Measurements from ENCODE around the gene KLHDC8A.

The KLHDC8A gene

DNA sequence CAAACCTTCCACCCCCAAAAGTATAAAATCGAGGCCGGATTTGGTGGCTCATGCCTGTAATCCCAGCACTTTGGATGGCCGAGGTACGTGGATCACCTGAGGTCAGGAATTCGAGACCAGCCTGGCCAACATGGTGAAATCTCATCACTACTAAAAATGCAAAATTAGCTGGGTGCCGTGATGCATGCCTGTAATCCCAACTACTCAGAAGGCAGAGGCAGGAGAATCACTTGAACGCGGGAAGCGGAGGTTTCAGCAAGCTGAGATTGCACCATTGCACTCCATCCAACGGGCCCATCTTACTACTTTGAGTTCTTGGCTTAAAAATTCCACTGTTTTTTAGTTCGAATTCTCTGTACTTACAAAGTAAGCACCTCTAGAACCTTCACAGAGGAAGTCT, 11.0 kb downstream of the KLHDC8A start:
- no peak for DNase-seq (ENCODE audit: low read depth in 1 of 2, low spot score in 1 of 2)

DNA sequence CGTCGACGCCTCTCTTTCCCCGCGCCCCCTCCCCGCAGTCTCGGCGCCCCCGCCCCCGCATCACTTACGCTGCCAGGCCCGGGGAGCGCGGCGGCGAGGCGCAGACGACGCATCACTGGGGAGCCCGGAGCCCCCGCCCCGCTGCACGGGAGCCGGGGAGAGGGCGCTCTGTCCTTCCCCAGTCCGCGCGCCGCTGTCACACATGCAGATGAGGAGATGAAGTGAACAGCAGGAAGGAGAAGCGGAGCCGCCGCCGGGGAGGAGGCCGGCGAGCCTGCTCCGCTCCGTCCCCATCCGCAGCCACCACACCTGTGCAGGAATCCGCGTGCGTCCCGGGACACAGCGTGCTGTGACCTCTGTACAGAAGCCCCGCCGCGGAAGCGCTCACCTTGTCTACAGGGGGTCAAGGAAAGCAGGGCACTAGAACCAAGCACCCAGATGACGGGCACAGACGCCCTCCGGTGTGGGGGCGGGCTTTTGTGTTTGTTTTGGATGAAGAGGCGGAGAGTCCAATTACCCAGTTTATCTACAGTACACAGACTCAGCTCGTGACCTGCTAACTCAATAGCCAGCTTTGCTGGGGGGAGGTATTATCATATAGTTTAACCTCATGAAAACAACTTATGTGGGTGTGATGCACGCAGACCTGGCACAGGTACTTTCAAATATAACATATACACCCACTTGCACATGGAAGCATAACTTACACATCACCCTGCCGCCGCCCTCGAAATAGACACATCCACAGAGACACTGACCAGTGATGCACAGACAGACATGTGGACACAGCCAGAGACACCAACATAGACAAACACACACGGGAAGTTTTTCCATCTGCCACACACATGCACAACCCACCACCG, 12.4 kb downstream of the KLHDC8A start:
- DNase-seq (ENCODE audit: low read depth in 1 of 2, low spot score in 1 of 2): peak; percentile 6 to 40

DNA sequence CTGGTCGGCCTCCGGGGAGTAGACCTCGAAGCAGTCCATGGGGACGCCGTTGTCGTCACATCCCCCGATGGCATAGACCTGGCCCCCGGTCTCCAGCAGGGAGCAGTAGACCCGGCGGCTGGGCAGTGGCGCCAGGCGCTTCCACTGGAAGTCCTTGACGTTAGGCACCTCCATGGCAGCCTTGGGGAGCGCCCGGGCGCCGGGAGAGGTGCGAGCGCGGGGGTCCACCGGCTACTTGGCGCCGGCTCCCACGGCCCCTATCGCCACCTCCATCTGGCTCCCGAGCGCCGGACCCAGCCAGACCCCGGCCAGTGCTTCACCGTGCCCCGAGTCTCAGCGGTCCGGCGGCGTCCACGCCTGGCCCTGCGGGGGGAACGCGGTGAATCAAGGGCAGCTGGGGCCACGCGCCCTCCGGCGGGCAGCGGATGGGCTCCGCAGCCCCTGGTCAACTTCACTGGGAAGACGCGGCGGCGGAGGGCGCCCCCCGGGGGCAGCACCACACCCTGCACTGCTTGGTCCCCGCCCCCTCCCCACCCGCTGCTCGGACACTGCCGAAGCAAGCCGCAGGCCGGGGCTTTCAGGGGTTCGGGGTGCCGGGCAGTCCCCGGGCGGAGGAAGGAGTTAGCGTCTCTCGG, 13.2 kb downstream of the KLHDC8A start:
- no peak for DNase-seq (ENCODE audit: low read depth in 1 of 2, low spot score in 1 of 2)

DNA sequence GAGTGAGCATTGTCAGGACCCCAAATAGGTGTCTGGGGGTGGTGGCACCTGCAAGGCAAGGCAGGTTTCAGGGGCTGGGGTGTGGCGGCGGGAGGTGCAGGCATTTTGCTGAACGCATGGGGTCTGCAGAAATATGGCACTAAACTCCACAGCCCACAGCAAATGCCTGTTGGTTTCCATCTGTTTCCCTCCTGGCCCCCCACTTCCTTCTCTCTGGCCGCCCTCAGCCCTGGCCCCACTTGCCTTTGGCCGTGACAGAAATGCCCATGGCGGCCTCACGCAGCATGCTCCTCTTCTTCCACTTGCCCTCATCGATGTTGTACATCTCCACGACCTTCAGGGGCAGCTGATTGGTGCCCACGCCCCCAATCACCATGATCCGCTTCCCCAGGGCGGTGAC, 13.7 kb downstream of the KLHDC8A start:
- no peak for DNase-seq (ENCODE audit: low read depth in 1 of 2, low spot score in 1 of 2)

DNA sequence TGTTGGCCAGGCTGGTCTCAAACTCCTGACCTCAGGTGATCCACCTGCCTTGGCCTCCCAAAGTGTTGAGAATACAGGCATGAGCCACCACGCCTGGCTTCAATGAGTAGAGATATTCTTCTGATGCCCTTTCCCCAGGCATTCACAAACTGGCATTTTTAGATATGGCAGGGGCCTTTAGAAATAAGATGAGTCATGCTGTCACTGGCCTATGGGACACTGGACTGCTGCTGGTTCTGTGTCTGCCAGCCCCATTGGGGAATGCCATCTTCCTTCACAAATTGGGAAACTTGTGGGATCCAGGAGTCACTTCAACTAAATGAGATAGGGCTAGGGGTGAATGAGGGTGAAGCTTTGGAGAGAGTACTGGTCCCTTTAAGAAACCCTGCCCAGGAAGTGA, 16.0 kb downstream of the KLHDC8A start:
- DNase-seq (ENCODE audit: low read depth in 1 of 2, low spot score in 1 of 2): no peak

DNA sequence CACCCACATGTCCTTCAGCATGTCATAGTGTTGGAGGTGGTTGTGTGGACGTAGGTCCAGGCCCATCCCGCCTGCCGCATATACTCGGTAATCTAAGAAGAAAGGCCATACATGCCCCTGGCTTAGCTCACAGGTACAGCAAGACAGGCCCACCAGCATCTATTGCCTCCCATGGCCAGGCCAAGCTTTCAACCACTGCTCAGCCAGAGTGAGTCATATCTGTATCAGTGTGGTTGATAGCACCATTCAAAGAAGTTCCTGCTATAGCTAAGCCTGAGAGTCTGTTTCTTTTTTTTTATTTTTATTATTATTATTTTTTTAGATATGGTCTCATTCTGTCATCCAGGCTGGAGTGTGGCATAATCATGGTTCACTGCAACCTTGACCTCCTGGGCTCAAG, 17.0 kb downstream of the KLHDC8A start:
- no peak for DNase-seq (ENCODE audit: low read depth in 1 of 2, low spot score in 1 of 2)

DNA sequence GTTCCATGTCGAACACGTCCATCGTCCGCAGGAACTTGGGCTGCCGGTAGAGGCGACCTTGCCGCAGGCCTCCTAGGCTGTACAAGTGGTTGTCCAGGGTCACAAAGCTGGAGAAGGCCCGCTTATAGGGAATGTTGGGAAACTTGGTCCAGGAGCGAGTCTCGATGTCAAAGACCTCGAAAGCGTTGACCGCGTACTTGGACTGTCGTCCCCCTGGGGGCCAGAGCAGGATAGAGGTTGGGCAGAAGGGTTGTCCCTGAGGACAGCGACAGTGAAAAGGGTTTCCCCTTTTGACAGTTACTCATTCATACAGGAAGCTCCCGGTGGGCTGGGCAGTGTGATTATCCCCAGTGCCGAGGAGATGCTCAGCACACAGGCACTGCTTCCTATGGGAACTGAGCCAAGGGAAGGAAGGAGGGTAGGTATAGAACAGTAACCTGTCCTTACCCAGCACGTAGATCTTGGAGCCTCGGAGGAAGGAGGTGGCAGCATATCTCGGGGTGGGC, 17.5 kb downstream of the KLHDC8A start:
- DNase-seq (ENCODE audit: low read depth in 1 of 2, low spot score in 1 of 2): no peak

DNA sequence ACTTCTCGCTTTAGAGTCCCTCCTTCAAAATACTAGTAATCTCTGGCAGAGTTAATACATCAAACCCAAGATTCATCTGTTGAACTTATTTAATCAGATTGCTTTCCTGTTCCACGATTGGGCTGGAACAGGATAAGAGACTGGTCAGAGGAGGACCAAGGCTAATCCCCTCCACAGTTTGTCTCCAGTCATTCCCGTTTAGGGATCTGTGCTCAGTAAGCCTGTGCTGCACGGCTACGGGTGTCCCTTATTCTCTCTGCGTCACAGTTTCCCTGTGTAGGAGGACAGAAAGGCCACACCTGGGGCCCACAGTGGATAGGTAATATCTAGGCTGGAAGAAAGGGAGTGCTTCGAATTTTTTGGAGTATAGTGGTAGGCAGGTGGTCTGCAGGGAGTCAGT, 18.7 kb downstream of the KLHDC8A start:
- DNase-seq (ENCODE audit: low read depth in 1 of 2, low spot score in 1 of 2): no peak

DNA sequence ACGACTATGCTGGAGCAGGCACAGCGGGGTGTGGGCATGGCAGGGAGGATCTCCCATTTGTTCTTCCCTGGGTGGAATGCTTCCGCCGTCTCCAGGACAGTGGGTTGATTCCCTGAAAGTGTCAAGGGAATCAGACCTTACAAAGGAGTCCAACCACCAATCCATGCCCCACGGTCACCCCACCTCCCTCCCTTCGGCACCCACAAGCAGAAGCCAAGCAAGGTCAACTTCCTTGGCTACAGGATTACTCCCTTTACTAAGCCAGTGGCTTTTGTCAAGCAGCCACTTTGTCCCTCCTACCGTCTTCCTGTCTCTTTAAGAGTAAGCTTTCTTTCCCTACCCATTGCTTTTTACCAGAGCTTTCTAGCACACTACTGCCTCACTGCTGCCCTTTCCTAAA, 19.2 kb downstream of the KLHDC8A start:
- DNase-seq (ENCODE audit: low read depth in 1 of 2, low spot score in 1 of 2): no peak

DNA sequence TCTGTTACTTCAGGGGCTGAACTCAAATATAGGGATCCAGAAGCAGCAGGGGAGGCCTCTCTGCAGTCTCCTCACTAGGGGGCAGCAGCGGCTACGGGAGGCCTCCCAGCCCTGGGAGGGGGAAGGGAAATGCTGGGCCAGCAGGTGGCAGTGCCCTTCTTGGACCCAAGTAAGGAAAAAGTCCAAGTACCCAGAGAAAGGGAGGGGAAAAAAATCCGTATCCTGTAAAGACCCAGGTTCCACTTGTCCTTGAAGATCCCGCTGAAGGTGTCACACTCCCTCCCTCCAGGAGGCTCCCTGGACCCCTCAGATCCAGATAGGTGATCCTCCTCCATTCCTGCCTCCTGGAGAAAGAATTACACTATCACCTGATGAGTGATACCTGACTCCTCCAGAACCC, 21.0 kb downstream of the KLHDC8A start:
- DNase-seq (ENCODE audit: low read depth in 1 of 2, low spot score in 1 of 2): peak; percentile 44 to 57

DNA sequence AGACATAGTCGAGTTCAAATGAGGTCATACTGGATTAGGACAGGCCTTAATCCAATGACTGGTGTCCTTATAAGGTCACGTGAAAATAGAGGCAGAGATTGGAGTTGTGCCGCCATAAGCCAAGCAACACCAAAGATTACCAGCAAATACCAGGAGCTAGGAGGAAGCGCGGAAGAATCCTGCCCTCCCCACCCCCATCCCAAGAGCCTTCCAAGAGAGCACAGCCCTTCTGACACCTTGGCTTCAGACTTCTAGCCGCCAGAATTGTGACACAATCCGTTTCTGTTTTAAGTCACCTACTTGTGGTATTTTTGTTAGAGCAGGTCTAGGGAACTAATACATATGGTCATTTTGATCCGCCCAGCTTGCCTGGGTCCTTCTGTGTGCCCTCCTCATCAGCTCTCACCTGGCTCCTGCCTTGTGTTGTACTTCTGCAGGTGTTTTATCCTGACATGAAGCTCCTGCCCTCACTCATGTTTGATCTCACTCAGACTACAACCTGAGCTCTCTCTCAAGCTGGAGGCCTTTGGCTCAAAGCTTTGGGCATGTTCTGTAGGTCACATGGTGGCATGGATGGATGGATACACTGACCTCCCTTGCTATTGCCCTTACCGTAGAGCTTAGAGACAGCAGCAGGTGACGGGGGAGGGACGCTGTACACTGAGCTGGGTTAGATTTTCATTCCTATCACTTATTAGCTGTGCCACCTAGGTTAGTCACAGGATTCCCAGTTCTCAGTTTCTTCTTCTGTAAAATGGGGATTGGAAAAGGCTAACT, 24.5 kb downstream of the KLHDC8A start:
- no peak for DNase-seq (ENCODE audit: low read depth in 1 of 2, low spot score in 1 of 2)

DNA sequence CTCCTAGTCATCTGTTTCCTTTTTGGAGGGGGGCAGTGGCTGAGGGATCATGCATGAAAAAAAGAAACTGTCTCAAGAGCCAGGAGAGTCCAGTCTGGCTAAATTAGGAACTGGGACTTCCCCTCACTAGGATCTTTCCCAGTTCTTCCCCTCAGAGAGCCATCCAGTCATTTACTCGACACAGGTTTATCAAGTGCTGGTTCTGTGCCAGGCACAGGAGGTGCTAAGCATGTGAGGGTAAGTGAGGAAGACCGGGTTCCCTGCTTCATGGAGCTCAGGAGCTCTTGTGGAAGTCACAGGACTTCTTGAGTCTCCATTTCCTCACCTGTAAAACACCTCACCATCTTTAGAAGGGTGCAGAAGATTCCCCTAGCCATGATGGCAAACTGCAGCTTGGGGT, 26.6 kb downstream of the KLHDC8A start:
- no peak for DNase-seq (ENCODE audit: low read depth in 1 of 2, low spot score in 1 of 2)

DNA sequence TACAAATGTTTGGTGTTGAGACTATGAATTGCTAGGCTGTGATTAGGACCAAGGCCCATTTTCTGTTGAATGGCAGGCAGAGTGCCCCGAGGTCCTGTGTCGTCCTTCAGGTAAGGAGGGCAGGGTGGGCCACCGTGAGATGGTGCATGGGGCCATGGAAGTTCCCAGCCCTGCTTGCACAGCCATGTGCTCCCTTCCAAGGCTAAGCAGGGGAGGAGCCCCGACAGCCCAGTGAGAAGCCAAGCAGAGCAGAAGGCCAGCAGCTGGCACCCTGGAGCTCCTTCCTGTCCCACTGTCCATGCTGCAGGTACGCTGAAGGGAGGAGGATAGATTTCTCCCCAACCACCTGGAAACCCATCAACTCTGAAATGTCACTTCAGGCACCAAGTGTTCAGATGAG, 27.0 kb downstream of the KLHDC8A start:
- no peak for DNase-seq (ENCODE audit: low read depth in 1 of 2, low spot score in 1 of 2)

DNA sequence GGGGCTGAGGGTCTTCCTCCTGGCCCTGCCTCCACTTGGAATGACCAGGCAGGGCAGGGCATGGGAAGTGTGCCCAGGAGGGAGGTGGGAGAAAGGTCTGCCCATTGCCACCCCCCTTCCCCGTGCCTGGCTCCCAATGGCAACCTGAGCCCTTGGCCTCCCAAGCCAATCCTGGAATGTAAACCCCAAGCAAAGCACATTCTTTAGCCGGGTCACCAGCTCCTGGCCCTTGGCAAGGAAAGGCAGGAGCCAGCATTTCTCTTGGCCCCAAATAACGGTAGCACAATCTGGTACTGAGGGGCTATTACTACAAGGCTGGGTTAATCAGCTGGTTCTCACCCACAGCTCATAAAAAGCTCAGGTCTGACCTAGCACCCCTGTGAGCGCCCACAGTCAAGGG, 28.2 kb downstream of the KLHDC8A start:
- DNase-seq (ENCODE audit: low read depth in 1 of 2, low spot score in 1 of 2): no peak

DNA sequence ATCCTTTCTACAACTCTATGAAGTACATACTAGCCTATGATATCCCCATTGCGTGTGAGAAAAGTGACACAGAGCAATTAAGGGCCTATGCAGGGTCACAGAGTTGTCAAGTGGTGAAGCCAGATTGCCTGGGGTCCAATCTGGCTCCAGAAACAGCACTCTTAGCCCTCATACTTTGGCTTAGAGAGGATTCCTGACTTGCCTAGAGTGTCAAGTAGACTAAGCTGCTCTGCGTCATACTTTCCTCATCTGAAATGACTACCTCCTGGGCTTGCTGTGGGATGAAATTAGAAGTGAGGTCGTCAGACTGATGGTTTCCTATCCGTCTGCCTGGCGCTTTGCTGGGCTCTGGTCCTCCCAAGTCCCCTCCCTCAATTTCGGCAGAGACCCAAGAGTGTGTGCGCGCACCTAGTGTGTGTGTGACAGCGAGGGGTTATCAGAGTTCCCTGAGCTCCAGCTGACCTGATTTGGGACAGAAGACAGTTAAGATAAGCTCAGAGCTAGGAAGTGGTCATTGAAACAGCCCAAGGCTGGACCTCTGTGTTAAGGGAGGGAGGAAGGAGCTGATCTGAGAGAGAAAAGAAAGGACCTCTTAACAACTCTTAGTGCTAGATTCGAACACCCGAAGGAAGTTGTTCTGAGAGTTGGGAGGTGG, 29.8 kb downstream of the KLHDC8A start:
- DNase-seq (ENCODE audit: low read depth in 1 of 2, low spot score in 1 of 2): no peak

DNA sequence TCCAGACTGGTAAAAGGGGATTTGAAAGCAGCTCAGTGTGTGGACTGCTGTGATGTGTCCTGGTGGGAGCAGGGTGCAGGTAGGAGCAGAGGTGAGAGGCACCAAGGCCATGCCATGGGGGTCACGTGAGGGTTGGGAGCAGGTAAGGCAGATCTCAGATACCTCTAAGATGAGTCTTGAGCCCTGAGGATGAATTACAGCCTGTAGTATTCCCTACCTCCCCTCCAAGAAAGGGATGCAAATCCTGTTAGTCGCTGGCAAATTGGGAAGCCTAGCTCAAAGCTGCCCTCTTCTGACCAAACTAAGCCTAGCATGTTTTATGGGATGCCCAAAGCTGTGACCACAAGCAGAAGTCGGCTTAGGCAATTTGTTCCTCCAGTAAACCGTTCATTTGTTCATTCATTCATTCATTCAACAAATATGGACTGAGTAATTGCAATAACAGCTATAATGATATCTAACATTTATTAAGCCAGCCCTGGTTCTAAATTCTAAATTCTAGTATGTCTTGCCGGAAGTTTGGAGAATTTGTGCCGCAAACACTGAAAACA, 31.3 kb downstream of the KLHDC8A start:
- peak in 1 of 2 donors; percentile 25 for DNase-seq (ENCODE audit: low read depth in 1 of 2, low spot score in 1 of 2)

DNA sequence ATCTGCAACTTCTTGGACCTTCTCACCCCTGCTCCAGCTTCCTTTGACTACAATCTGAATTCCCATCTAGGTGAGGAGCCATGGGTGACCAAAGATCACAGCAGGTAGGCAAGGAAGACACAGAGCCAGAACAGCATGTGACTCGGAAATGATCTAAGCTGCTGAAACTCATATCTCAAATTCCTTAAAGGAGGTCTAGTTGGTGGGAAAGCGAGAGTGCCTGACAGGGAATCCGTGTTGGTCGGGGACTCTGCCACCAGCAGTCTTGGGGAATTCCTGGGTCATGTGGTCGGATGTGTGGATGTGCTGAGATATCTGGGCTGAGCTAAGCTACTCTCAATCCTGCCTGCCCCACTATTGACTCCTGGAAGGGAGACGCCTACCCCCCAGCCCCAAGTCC, 31.9 kb downstream of the KLHDC8A start:
- no peak for DNase-seq (ENCODE audit: low read depth in 1 of 2, low spot score in 1 of 2)

DNA sequence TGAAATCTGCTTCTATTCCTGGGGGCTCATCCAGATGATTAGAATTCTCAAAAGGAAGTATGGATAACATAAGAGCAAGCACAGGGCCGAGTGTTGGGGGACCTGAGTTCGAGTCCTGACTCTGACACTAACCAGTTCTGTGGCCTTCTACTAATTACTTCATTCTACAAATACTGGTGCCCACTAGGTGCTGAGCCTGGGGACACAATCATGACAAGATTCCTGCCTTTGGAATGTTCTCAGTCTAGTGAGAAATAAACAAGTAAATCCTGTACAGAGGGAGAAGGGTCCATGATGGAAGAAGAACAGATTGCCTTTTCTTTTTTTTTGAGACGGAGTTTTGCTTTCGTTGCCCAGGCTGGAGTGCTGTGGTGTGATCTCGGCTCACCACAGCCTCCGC, 32.9 kb downstream of the KLHDC8A start:
- no peak for DNase-seq (ENCODE audit: low read depth in 1 of 2, low spot score in 1 of 2)

DNA sequence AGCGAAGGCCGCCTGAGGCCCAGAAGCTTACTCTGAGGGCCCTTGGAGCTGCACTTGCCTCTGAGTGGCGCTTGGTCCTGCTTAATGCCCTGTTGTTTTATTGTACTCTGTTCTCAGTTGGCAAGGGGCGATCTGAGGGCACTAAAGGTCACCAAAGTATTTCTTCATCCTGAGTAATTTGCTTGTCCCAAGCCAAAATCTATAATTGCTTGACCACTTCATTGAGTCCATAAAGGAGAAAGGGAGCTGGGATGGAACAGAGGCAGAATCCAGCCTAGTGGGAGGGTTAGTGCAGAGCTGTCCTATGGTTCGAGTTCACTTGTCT, 34.8 kb downstream of the KLHDC8A start:
- no peak for DNase-seq (ENCODE audit: low read depth in 1 of 2, low spot score in 1 of 2)

DNA sequence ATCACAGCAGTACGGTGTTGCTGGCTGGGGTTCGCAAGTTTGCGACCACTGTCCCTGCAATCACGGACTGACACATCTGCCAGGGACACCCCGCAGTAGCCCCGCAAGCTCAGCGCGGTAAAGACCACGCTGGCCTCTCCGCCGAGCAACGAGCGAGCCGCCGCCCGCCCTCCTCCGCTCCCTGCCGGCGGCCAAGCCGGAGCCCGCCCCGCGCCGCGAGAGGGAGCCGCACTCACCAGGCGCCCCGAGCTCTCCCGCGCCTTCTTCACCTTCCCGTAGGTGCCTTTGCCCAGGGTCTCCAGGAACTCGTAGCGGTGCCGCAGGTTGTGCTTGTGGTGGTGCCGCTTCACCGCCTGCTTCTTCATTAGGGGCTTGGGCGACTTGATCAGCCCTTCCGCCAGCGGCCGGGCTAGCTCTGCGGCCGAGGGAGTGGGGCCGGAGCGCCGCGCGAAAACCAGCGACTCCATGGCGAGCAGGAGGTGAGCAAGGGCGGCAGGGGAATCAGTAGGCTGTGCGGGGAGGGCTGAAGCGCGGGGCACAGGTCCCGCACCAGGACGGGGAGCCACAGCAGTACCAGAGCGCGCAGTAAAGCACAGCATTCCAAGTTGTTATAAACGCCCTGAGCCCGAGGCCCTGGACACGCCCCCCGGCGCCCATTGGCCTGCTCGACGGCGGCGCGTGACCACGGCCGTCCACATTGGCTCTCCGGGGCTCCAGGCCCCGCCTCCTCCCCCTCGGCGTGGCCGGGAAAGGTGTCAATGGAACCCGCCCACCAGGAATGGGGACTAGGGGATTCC, 35.4 kb downstream of the KLHDC8A start, which contains the start of gene NUAK2:
Gene NUAK2, minus strand, starts transcription at position 584 of the 797 bp plus-strand sequence. Its CDS starts 117 bp downstream, at position 467.
- peak; percentile 75 to 80 for DNase-seq (ENCODE audit: low read depth in 1 of 2, low spot score in 1 of 2)

Measured in stimulated activated CD4-positive, alpha-beta T cell treated with anti-CD3 and anti-CD28 coated beads, Interleukin-15, amount 100 ng/mL, for 1 hour (primary cell).